ENCODE results near the gene FAM200B.

FAM200B gene

DNA sequence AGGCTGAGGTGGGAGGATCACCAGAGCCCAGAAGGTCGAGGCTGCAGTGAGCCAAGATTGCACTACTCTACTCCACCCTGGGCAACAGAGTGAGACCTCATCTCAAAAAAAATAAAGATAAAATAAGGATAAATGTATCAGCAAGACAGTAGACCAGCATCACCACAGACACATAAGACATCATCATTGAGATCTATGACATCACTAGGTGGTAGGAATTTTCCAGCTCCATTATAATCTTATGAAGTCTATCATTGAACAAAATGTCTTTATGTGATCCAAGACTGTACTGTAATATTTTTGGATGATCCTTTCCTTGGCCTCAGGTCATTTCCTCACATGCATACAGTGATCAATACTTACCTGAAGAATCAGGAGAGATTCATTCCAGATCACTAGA lies 8.3 kb upstream of the FAM200B start:
- no peaks in the 10 kb centered on the region for H3K36me3 ChIP-seq (ENCODE audit: insufficient read depth, low read length)
- H2AFZ ChIP-seq (ENCODE audit: low read length) = no peak overlapping the region
- no peaks in the 10 kb centered on the region for H3K9me2 ChIP-seq (ENCODE audit: low read depth, low read length)
- no peak for TF ChIP-seq EZH2 (IDR thresholded peaks at IDR 0.05; ENCODE audit: borderline replicate concordance, low read length)
- TF ChIP-seq, protein P1, sequence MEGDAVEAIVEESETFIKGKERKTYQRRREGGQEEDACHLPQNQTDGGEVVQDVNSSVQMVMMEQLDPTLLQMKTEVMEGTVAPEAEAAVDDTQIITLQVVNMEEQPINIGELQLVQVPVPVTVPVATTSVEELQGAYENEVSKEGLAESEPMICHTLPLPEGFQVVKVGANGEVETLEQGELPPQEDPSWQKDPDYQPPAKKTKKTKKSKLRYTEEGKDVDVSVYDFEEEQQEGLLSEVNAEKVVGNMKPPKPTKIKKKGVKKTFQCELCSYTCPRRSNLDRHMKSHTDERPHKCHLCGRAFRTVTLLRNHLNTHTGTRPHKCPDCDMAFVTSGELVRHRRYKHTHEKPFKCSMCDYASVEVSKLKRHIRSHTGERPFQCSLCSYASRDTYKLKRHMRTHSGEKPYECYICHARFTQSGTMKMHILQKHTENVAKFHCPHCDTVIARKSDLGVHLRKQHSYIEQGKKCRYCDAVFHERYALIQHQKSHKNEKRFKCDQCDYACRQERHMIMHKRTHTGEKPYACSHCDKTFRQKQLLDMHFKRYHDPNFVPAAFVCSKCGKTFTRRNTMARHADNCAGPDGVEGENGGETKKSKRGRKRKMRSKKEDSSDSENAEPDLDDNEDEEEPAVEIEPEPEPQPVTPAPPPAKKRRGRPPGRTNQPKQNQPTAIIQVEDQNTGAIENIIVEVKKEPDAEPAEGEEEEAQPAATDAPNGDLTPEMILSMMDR (IDR thresholded peaks at IDR 0.05; ENCODE audit: low read length) = no peak
- H4K20me1 ChIP-seq (ENCODE audit: insufficient read depth, low read length) = no peaks in the 10 kb centered on the region
- no peak overlapping the region for H3K4me3 ChIP-seq (ENCODE audit: low read depth, low read length, poor library complexity, severe bottlenecking)
- H3K9ac ChIP-seq (ENCODE audit: low read length) = no peak overlapping the region
- H3K4me2 ChIP-seq (ENCODE audit: low read length) = no peak overlapping the region
- no peaks in the 10 kb centered on the region for H3F3A ChIP-seq (ENCODE audit: insufficient read depth, low read length)
- H3K27me3 ChIP-seq (ENCODE audit: insufficient read depth, low read length) = no peaks in the 10 kb centered on the region
- no peak overlapping the region for H3K27ac ChIP-seq (ENCODE audit: low read depth, low read length, poor library complexity, severe bottlenecking)
- peaks cover 16% of the 10 kb centered on the region for H3K79me2 ChIP-seq (ENCODE audit: insufficient read depth, low read length)
- H3K9me3 ChIP-seq (ENCODE audit: low read length) = no peaks in the 10 kb centered on the region
- peaks cover 37% of the 10 kb centered on the region for H3K4me1 ChIP-seq (ENCODE audit: insufficient read depth, low read length, severe bottlenecking)

DNA sequence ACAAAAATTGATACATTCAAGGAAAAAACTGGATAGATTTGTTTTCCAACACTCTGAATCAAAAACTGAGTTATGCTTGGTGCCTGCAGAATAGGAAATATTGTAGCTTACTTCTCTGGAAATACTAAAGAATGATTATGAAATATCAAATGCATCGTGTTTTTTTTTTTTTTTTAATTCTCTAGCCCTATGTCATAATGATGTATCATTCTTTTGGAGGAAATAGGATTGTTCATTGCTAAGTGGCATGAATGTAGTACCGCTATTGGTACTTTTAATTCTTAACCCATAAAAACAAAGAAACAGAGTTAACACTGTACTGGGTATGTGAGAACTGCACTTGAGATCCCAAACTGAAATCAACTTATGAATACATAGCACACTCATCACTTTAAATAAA lies 7.6 kb upstream of the FAM200B start:
- Histone ChIP-seq H3K4me1 (ENCODE audit: insufficient read depth, low read length, severe bottlenecking) (peaks cover 42% of the 10 kb centered on the region), H3K4me2 (ENCODE audit: low read length) (no peak overlapping the region), H3K9me3 (ENCODE audit: low read length) (no peaks in the 10 kb centered on the region), H3K9me2 (ENCODE audit: low read depth, low read length) (no peaks in the 10 kb centered on the region), H3K27ac (ENCODE audit: low read depth, low read length, poor library complexity, severe bottlenecking) (no peak overlapping the region), H3K27me3 (ENCODE audit: insufficient read depth, low read length) (no peaks in the 10 kb centered on the region), H3K36me3 (ENCODE audit: insufficient read depth, low read length) (no peaks in the 10 kb centered on the region), H3K9ac (ENCODE audit: low read length) (no peak overlapping the region), H3K79me2 (ENCODE audit: insufficient read depth, low read length) (peaks cover 21% of the 10 kb centered on the region), H3K4me3 (ENCODE audit: low read depth, low read length, poor library complexity, severe bottlenecking) (no peak overlapping the region), H2AFZ (ENCODE audit: low read length) (no peak overlapping the region), H3F3A (ENCODE audit: insufficient read depth, low read length) (no peaks in the 10 kb centered on the region), H4K20me1 (ENCODE audit: insufficient read depth, low read length) (no peaks in the 10 kb centered on the region)
- TF ChIP-seq, protein P1 (IDR thresholded peaks at IDR 0.05; ENCODE audit: low read length) = no peak
- TF ChIP-seq EZH2 (IDR thresholded peaks at IDR 0.05; ENCODE audit: borderline replicate concordance, low read length) = no peak

DNA sequence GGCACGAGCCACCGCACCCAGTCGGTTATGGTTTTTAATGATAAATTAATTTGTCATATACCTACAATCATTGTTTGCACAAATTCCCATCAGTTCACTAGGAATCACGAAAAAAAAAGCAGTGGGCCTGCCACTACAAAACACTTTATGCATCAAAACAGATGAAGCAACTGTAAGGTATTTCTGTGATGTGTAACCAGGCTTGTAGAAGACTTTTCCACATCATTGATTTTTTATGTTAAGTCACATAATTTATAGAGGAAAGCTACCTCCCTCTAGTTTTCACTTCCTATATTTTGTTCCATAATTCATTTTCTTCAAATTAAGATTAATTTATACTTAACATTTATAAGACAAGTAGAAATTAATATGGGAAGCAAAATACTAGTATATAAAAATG lies 6.7 kb upstream of the FAM200B start:
- Histone ChIP-seq H3K27ac (ENCODE audit: low read depth, low read length, poor library complexity, severe bottlenecking) (peak overlapping the region; percentile 66), H3K4me3 (ENCODE audit: low read depth, low read length, poor library complexity, severe bottlenecking) (no peak overlapping the region), H3K36me3 (ENCODE audit: insufficient read depth, low read length) (no peaks in the 10 kb centered on the region), H4K20me1 (ENCODE audit: insufficient read depth, low read length) (no peaks in the 10 kb centered on the region), H3K4me2 (ENCODE audit: low read length) (peak overlapping the region; percentile 46), H3K27me3 (ENCODE audit: insufficient read depth, low read length) (no peaks in the 10 kb centered on the region), H3F3A (ENCODE audit: insufficient read depth, low read length) (no peaks in the 10 kb centered on the region), H3K9me2 (ENCODE audit: low read depth, low read length) (no peaks in the 10 kb centered on the region), H3K9ac (ENCODE audit: low read length) (no peak overlapping the region), H3K9me3 (ENCODE audit: low read length) (no peaks in the 10 kb centered on the region), H2AFZ (ENCODE audit: low read length) (no peak overlapping the region), H3K79me2 (ENCODE audit: insufficient read depth, low read length) (peaks cover 28% of the 10 kb centered on the region), H3K4me1 (ENCODE audit: insufficient read depth, low read length, severe bottlenecking) (peaks cover 49% of the 10 kb centered on the region)
- no peak for TF ChIP-seq EZH2 (IDR thresholded peaks at IDR 0.05; ENCODE audit: borderline replicate concordance, low read length)

DNA sequence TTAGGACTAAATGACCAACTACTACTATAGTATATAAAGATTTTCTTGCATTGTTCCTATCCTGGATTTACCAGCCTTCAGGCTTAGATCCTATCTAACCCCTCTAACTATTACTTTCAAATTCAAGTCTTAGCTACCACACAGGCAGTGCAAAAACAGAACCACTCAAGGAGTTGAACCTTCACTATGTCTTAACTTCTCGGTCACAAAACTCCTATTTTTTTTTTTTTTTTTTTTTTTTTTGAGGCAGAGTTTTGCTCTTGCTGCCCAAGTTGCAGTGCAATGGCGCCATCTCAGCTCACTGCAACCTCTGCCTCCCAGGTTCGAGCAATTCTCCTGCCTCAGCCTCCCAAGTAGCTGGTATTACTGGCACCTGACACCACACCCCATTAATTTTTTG lies 6.3 kb upstream of the FAM200B start:
- H3K27ac ChIP-seq (ENCODE audit: low read depth, low read length, poor library complexity, severe bottlenecking) = peak overlapping the region; percentile 66
- H3K4me3 ChIP-seq (ENCODE audit: low read depth, low read length, poor library complexity, severe bottlenecking) = no peak overlapping the region
- H3K9ac ChIP-seq (ENCODE audit: low read length) = no peak overlapping the region
- TF ChIP-seq, protein P1 (IDR thresholded peaks at IDR 0.05; ENCODE audit: low read length) = no peak
- TF ChIP-seq EZH2 (IDR thresholded peaks at IDR 0.05; ENCODE audit: borderline replicate concordance, low read length) = no peak
- no peaks in the 10 kb centered on the region for H3F3A ChIP-seq (ENCODE audit: insufficient read depth, low read length)
- no peaks in the 10 kb centered on the region for H3K9me3 ChIP-seq (ENCODE audit: low read length)
- H3K4me1 ChIP-seq (ENCODE audit: insufficient read depth, low read length, severe bottlenecking) = peaks cover 49% of the 10 kb centered on the region
- no peaks in the 10 kb centered on the region for H4K20me1 ChIP-seq (ENCODE audit: insufficient read depth, low read length)
- peaks cover 32% of the 10 kb centered on the region for H3K79me2 ChIP-seq (ENCODE audit: insufficient read depth, low read length)
- H3K9me2 ChIP-seq (ENCODE audit: low read depth, low read length) = no peaks in the 10 kb centered on the region
- H3K4me2 ChIP-seq (ENCODE audit: low read length) = peak overlapping the region; percentile 23; the same call in 1 of the 2 replicates
- H3K36me3 ChIP-seq (ENCODE audit: insufficient read depth, low read length) = no peaks in the 10 kb centered on the region
- no peak overlapping the region for H2AFZ ChIP-seq (ENCODE audit: low read length)
- H3K27me3 ChIP-seq (ENCODE audit: insufficient read depth, low read length) = no peaks in the 10 kb centered on the region

All from OCI-LY1 (cell line).